Loucy (cell line): ENCODE data around the gene SVOPL.

Experiments used
- CTCF ChIP-seq: fragments of 200-600 bp; sonication (generic); conservative IDR thresholded peaks from 2 replicates; pipeline ENCODE4 v1.5.1; 2014; ENCODE audit warnings: mild to moderate bottlenecking, antibody characterized with exemption, low read length
- EZH2phosphoT487 ChIP-seq: fragments of 200-600 bp; IDR thresholded peaks from 2 replicates; pipeline ENCODE4 v1.6.1; 2018; ENCODE audit warnings: antibody characterized with exemption, mild to moderate bottlenecking, moderate library complexity, borderline replicate concordance

- TF ChIP-seq EZH2phosphoT487: no peak
- no peak for TF ChIP-seq CTCF
Measured at GRCh38 chr7:138626846-138627245, 74.3 kb downstream of the SVOPL start.
